Effector memory CD4-positive, alpha-beta T cell (primary cell): Measurements from ENCODE around the gene PDK4.
"Not testable (repeated sequence)": the region's sequence is repeated elsewhere in the genome, so short reads cannot be mapped to it uniquely, and the experiment has no call there.

Experiments
- DNase-seq, 3 donors: peaks; one replicate each; pipeline ENCODE4 v3.0.0-alpha.2; 2020
- H3K27ac ChIP-seq: 2 replicates; pipeline ENCODE4 v1.7.0; 2013; ENCODE audit warnings: mild to moderate bottlenecking, low read length, moderate library complexity; ENCODE audit not compliant: insufficient read depth, poor library complexity, severe bottlenecking
- H3K27me3 ChIP-seq: replicated peaks from 2 replicates; pipeline ENCODE4 v1.7.0; 2013; ENCODE audit warnings: mild to moderate bottlenecking, low read length; ENCODE audit not compliant: insufficient read depth, control insufficient read depth, poor library complexity, severe bottlenecking
- H3K36me3 ChIP-seq: 2 replicates; pipeline ENCODE4 v1.7.0; 2013; ENCODE audit warnings: mild to moderate bottlenecking, low read length, moderate library complexity; ENCODE audit not compliant: control insufficient read depth, insufficient read depth
- H3K4me1 ChIP-seq: 2 replicates; pipeline ENCODE4 v1.7.0; 2013; ENCODE audit warnings: low read length, mild to moderate bottlenecking; ENCODE audit not compliant: control insufficient read depth, insufficient read depth, poor library complexity, severe bottlenecking
- H3K4me3 ChIP-seq: 2 replicates; pipeline ENCODE4 v1.7.0; 2013; ENCODE audit warnings: low read length, low read depth, mild to moderate bottlenecking; ENCODE audit not compliant: insufficient read depth, poor library complexity, severe bottlenecking
- H3K9me3 ChIP-seq: 2 replicates; pipeline ENCODE4 v1.7.0; 2013; ENCODE audit warnings: mild to moderate bottlenecking, low read length, moderate library complexity; ENCODE audit not compliant: control insufficient read depth

Gene PDK4

DNA sequence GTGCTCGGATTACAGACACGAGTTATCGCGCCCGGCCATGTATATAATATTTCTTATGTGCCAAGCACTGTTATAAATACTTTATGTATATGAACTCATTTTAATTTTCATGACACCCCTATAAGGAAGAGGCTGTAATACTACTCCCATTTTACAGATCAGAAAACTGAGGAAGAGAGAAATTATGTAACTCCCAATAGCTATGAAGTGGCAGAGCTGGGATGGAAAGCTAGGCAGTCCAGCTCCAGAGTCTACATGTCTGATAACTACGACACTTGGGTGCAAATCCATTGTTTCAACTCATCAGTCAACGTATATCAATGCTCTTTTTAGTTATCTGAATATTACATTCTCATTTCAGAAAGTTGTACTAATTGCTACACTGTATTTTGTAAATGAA is 17.0 kb downstream of the PDK4 start:
- H3K27me3 ChIP-seq, result no peaks in the 10 kb centered on the region
- no peaks in the 10 kb centered on the region for H3K9me3 ChIP-seq
- H3K4me1 ChIP-seq, result no peaks in the 10 kb centered on the region
- no peak for DNase-seq
- no peak overlapping the region for H3K4me3 ChIP-seq
- no peak overlapping the region for H3K27ac ChIP-seq
- H3K36me3 ChIP-seq, result no peaks in the 10 kb centered on the region

DNA sequence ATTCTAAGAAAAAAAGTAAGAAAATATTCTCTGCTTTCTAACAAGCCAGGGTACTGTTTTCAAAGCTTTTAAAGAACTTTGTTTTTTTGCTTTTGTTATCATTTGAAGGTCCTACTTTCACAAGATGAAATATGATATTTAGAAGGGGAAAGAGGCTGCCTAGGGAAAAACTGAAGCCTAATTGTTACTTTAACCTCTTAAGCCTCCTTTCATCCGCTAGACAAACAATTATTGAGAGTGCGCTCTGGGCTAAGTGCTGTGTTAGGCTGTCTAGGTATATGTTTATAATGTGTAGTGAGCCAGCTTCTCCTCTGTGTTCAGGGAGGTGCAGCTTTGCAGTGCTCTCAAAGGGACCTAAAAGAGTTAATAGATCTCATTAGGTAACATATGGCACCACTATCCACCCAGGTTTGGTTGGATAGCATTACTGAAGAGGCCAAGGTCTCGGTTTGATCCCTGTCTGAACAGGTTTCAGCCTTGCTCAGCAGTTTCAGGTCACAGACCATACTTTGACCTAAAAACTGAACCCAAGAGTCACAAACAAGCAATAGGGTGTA is 17.9 kb downstream of the PDK4 start:
- DNase-seq, result no peak
- H3K27ac ChIP-seq, result no peak overlapping the region

DNA sequence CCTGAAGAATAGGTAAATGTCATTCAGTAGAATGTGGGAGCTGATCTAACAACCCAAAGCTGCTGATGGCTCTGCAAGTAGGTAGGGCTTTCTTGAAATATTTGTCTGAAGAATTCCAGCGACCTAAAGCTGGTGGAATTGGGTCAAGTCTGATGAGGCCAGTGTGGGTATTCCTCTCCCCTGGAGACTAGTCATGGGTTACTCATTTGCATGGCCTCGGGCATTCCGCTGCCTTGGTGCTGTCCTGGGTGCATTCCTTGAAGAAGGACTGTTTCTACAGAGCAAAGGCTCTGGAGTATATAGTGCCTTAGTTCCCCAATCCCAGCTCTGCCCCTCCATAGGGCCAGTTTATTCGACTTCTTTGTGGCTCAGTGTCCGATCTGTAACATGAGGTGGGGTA is 19.2 kb downstream of the PDK4 start:
- Histone ChIP-seq H3K4me3 (no peak overlapping the region), H3K36me3 (no peaks in the 10 kb centered on the region), H3K27ac (no peak overlapping the region), H3K9me3 (no peaks in the 10 kb centered on the region), H3K4me1 (no peaks in the 10 kb centered on the region), H3K27me3 (no peaks in the 10 kb centered on the region)
- DNase-seq, result no peak

More for the DNA sequence above, 17.9 kb downstream of the PDK4 start:
- H3K27me3 ChIP-seq, result no peaks in the 10 kb centered on the region
- no peak overlapping the region for H3K4me3 ChIP-seq
- H3K4me1 ChIP-seq, result no peaks in the 10 kb centered on the region
- no peaks in the 10 kb centered on the region for H3K36me3 ChIP-seq
- H3K9me3 ChIP-seq, result no peaks in the 10 kb centered on the region

DNA sequence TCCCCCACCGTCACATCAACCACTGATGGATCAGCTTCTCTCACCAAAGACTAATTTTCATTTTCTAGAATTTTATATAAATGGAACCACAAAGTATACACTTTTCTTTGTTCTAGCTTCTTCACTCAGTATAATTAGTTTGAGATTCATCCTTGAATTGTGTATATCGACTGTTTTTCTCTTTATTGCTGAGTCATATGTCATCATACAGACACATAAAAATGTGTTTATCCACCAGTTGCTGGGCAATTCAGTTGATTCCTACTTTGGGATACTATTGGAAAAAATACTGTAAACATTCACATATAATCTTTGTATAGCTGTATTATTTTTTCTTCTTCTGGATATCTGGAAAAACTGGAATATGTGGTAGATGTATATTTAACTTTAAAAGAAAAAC is 26.6 kb downstream of the PDK4 start:
- no peak for DNase-seq
- H3K4me3 ChIP-seq, result no peak overlapping the region
- no peaks in the 10 kb centered on the region for H3K4me1 ChIP-seq
- H3K27me3 ChIP-seq, result no peaks in the 10 kb centered on the region
- no peak overlapping the region for H3K27ac ChIP-seq
- H3K36me3 ChIP-seq, result no peaks in the 10 kb centered on the region
- H3K9me3 ChIP-seq, result no peaks in the 10 kb centered on the region

DNA sequence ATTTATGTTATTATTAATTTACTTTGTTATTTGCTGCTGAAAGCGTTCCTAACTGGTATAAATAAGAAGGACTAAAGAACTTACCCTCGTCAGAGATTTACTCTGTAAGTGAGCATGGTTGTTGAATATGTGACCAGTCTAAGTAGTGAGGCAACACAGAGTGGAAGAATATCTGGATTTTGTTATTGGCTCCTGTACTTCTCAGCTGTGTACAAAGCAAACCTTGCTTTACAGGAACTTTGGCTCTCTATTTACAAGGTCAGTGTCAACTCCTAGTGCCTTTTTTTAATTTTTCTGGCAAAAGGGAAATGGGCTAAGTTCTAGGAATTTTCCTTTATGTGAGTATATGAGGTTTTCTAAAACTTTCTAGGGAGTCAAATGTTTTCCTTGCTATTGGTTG is 35.6 kb downstream of the PDK4 start:
- Histone ChIP-seq H3K4me3 (no peak overlapping the region), H3K27ac (no peak overlapping the region), H3K27me3 (no peaks in the 10 kb centered on the region), H3K36me3 (no peaks in the 10 kb centered on the region), H3K4me1 (no peaks in the 10 kb centered on the region), H3K9me3 (no peaks in the 10 kb centered on the region)
- no peak for DNase-seq

DNA sequence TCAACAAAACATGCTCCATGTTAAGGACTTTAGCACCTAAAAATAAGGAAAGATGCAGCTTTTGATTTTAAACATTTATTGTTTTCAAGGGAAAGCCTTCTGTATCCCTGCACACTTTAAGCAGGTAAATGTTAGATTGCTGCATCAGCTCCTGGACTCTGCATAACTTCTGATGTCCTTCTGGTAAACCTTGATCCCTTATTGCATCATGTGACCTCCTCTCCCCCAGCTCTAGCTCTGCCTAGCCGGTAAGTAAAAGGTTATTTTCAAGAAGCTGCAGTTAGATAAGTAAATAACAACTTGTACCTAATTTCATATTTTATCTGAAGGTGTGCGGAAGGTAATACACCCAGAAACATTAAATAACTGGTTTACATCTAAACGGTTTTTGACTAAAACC is 37.5 kb downstream of the PDK4 start:
- no peaks in the 10 kb centered on the region for H3K4me1 ChIP-seq
- DNase-seq, result no peak

DNA sequence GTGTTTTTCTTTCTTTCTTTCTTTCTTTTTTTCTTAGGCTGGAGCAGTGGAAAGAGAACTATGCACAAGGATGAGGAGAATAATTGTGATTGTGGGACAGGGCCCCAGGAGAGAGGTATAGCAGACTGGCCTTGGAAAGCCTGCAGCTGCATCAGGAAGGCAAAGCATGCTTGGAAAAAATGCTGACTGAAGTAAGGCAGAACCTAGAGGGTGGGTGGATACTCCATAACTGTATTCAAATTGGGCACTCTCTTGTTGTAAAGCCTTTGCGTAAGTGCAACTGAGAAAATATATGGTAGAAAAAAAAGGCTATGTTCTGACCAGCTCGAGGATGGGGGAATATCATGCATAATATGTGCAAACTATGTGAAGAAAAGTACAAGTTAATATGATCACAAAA is 39.5 kb downstream of the PDK4 start:
- no peak for DNase-seq
- Histone ChIP-seq H3K27ac (no peak overlapping the region), H3K9me3 (no peaks in the 10 kb centered on the region), H3K27me3 (no peaks in the 10 kb centered on the region), H3K4me3 (no peak overlapping the region), H3K36me3 (no peaks in the 10 kb centered on the region), H3K4me1 (no peaks in the 10 kb centered on the region)

More for the DNA sequence above, 37.5 kb downstream of the PDK4 start:
- Histone ChIP-seq H3K27ac (no peak overlapping the region), H3K9me3 (no peaks in the 10 kb centered on the region), H3K36me3 (no peaks in the 10 kb centered on the region), H3K27me3 (no peaks in the 10 kb centered on the region), H3K4me3 (no peak overlapping the region)

DNA sequence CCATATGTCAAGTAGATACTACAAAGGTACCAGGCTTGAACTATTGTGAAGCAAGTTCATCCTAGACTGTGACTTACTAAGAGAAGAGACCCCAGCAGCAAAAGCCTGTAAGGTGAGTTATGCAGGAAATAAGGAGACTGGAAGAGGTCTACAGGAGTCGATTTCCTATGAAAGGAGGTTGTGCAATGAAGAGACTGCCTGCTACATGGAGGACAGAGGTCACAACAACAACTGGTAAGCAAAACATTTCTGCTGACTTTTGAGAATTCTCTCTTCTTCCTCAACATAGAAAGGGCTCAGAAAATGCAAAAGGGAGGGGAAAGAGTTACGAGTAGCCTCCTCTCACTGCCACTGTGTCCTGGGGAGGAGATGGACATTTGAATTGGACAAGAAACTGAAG is 42.4 kb downstream of the PDK4 start:
- DNase-seq, result no peak
- no peak overlapping the region for H3K4me3 ChIP-seq
- H3K27me3 ChIP-seq, result no peaks in the 10 kb centered on the region
- H3K9me3 ChIP-seq, result no peaks in the 10 kb centered on the region
- no peaks in the 10 kb centered on the region for H3K4me1 ChIP-seq
- H3K27ac ChIP-seq, result no peak overlapping the region
- no peaks in the 10 kb centered on the region for H3K36me3 ChIP-seq

DNA sequence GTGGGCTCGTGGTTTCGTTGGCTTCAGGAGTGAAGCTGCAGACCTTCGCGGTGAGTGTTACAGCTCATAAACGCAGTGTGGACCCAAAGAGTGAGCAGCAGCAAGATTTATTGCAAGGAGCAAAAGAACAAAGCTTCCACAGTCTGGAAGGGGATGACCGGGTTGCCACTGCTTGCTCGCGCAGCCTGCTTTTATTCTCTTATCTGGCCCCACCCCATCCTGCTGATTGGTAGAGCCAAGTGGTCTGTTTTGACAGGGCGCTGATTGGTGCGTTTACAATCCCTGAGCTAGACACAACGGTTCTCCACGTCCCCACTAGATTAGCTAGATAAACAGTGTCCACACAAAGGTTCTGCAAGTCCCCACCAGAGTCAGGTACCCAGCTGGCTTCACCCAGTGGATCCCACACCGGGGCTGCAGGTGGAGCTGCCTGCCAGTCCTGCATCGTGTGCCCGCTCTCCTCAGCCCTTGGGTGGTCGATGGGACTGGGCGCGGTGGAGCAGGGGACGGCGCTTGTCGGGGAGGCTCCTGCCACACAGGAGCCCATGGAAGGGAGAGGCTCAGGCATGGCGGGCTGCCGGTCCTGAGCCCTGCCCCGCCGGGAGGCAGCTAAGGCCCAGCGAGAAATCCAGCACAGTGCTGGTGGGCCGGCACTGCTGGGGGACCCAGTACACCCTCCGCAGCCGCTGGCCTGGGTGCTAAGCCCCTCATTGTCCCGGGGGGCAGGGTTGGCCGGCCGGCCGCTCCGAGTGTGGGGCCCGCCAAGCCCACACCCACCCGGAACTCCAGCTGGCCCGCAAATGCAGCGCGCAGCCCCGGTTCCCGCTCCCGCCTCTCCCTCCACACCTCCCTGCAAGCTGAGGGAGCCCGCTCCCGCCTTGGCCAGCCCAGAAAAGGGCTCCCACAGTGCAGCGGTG is 44.0 kb downstream of the PDK4 start:
- not testable (repeated sequence) for H3K27ac ChIP-seq, DNase-seq, H3K36me3 ChIP-seq, H3K4me3 ChIP-seq, H3K27me3 ChIP-seq, H3K4me1 ChIP-seq, H3K9me3 ChIP-seq

DNA sequence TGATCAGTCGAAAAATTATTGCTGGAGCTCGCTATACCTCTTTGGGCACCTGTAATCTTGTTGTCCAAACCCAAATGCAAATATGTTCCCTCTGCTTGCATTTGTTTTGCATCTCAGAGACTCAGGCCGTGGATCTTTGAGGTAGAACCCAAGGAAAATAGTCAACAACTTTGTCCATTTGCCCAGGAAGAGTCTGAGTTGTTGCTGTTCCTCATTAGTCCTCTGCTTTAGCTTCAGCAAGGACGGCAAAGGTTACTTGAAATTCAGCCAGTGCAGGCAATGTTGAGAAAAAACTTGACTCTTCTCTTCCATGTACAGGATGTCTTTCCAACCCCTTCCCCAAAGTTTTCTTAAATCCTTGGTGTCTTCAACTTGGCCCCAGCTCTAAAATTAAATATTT is 45.8 kb downstream of the PDK4 start:
- no peak overlapping the region for H3K27ac ChIP-seq
- no peaks in the 10 kb centered on the region for H3K36me3 ChIP-seq
- DNase-seq, result no peak
- no peak overlapping the region for H3K4me3 ChIP-seq
- H3K9me3 ChIP-seq, result no peaks in the 10 kb centered on the region
- no peaks in the 10 kb centered on the region for H3K4me1 ChIP-seq
- H3K27me3 ChIP-seq, result no peaks in the 10 kb centered on the region
